ENCODE results near the gene LYPD5.

DNA sequence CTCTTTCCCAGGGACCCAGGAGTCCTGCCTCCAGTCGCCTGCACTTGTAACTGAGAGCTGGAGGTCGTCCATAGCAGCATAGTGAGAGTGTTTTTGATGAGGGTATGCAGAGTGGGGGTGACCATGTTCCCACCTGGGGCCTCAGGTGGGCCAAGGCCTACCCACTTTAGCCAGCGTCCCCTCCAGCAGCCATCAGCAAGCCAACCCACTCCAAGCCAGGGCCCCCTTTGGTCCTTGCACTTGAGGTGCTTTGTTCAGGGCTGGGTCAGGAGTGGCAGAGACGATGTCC lies 35.5 kb downstream of the LYPD5 start:
- TF ChIP-seq YY1 (IDR thresholded peaks at IDR 0.05; ENCODE audit: low read depth, low read length) (no peak), TCF12 (IDR thresholded peaks at IDR 0.05; ENCODE audit: low read depth, low read length) (no peak)
- TF ChIP-seq, protein P1, sequence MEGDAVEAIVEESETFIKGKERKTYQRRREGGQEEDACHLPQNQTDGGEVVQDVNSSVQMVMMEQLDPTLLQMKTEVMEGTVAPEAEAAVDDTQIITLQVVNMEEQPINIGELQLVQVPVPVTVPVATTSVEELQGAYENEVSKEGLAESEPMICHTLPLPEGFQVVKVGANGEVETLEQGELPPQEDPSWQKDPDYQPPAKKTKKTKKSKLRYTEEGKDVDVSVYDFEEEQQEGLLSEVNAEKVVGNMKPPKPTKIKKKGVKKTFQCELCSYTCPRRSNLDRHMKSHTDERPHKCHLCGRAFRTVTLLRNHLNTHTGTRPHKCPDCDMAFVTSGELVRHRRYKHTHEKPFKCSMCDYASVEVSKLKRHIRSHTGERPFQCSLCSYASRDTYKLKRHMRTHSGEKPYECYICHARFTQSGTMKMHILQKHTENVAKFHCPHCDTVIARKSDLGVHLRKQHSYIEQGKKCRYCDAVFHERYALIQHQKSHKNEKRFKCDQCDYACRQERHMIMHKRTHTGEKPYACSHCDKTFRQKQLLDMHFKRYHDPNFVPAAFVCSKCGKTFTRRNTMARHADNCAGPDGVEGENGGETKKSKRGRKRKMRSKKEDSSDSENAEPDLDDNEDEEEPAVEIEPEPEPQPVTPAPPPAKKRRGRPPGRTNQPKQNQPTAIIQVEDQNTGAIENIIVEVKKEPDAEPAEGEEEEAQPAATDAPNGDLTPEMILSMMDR (IDR thresholded peaks at IDR 0.05; ENCODE audit: control extremely low read depth in 1 of 3, insufficient read depth in 1 of 3, low read depth in 1 of 3, low read length in 3 of 3), result no peak
